GM12801 (cell line): ENCODE measurements around the gene TBXAS1.

Experiments
- CTCF ChIP-seq: IDR thresholded peaks from one replicate; pipeline ENCODE4 v1.5.1; 2011; ENCODE audit warnings: control low read depth; ENCODE audit not compliant: insufficient read length; ENCODE audit errors: extremely low read depth

The TBXAS1 gene

GRCh38 chr7:139913845-139914135, 84.7 kb downstream of the TBXAS1 start:
- no peak for TF ChIP-seq CTCF

GRCh38 chr7:139914306-139915267, 85.5 kb downstream of the TBXAS1 start:
- no peak for TF ChIP-seq CTCF

GRCh38 chr7:139915268-139915863, 86.3 kb downstream of the TBXAS1 start:
- TF ChIP-seq CTCF: no peak

- no peak for TF ChIP-seq CTCF
Observed at GRCh38 chr7:139915864-139916716, 87.0 kb downstream of the TBXAS1 start.

- no peak for TF ChIP-seq CTCF
Observed at GRCh38 chr7:139916717-139917395, 87.8 kb downstream of the TBXAS1 start.

- no peak for TF ChIP-seq CTCF
Observed at GRCh38 chr7:139917851-139918250, 88.8 kb downstream of the TBXAS1 start.
